DMS114 treated with DMSO at 0.1 percent for 48 hours (cell line): ENCODE results near the gene MAP3K14.
A peak's percentile ranks its signal among the peaks of the same experiment; 100 is the strongest.

Experiments
- DNase-seq: peaks from one replicate; lab custom pipeline; 2025; ENCODE audit not compliant: unreplicated experiment; lab: John Stamatoyannopoulos, UW

MAP3K14 gene

GRCh38 chr17:45238155-45238774 lies 78.6 kb downstream of the MAP3K14 start:
- no peak for DNase-seq

DNA sequence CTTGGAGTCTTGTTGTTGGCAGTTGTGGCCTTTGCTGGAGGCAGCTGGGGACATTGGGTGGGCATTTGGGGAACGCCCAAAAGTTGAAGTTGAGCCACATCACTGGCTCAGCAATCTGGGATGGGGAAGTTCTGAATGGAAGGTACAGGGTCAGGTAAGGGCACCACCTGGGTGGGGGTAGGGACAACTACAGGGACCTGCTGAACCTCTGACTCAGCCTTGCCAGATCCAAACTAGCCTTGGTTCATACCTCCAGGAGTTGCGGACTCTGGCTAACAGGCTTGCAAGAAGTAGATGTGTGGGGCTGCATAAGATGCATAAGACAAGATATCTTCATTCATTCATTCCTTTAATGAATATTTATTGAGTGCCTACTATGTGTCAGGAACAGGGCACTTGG lies 79.1 kb downstream of the MAP3K14 start:
- no peak for DNase-seq

GRCh38 chr17:45236282-45236606 lies 80.6 kb downstream of the MAP3K14 start:
- DNase-seq = no peak

DNA sequence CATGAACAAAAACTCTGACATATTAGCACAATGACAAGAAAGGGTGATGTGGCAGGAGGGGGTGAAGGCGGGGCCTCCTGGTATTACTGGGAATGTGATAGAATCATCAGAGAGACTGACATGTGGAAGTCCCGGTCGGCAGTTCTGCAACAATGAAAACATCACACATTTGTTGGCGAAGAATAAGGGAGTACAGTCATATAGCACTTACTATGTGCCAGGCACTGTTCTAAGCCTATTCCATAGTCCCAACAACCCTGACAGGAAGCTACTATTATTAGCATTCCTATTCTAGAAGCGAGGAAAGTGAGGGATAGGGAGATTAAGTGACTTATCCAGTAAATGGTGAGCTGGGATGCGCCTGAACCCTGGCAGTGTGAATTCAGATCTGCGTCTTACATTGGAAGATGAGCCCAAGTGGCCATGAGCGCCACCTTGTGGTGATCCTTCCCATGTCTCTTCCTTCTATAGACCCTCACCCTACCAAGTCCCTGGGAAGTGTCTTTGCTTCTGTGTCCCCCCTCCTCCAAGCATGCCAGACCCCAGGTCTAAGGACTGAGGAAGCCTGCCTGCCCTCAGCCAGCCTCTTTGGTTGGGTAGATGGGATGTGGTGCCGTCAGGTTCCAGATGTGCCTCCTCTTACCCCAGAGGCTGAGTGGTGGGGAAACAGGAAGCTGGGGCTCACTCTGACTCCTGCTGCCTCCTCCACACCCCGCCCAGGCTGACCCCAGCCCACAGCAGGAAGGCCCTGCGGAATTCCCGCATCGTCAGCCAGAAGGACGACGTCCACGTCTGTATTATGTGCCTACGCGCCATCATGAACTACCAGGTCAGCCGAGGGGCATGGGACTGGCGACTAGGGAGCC lies 81.2 kb downstream of the MAP3K14 start:
- peak; percentile 31 for DNase-seq

GRCh38 chr17:45234641-45235415 lies 82.0 kb downstream of the MAP3K14 start:
- no peak for DNase-seq

- no peak for DNase-seq
These were observed 83.3 kb downstream of the MAP3K14 start for GRCh38 chr17:45233423-45233924.

DNA sequence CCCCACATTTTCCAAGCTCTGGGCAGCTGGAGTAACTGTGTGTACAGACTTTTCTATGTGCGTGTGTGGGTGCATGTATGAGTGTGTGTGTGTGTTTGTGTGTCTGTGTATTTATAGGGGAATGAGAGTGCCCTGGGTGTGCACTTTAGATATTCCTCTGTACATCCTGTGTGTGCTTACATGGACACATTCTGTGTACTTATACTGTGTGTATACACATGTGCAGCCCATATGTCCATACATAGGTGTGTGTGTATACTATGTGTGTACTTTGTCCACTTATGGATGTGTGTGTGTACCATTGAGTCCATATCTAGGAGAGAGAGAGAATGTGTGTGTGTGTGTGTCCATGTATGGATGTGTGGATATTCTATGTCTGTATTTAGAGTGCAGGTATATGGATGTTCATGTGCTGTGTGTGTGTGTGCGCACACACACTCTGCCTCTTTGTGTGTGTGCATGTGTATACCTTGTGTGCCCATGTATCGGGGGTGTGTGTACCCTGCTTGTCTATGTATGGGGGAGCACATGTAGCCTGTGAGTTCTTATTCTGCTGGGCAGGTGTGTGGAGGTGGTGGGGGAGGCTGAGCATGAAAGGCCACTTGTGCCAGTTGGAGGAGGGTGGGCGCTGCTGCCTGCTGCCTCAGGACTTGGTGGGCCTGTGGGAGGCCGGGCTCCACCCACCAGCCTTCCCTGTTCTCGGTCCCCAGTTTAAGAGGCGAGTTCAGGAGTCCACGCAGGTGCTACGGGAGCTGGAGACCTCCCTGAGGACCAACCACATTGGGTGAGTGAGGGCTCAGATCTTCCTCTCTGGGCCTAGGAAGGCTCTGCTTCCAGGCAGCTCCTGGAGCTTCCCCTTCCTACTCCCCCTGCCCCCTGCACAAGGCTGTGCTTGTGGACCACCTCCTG lies 84.1 kb downstream of the MAP3K14 start:
- no peak for DNase-seq

DNA sequence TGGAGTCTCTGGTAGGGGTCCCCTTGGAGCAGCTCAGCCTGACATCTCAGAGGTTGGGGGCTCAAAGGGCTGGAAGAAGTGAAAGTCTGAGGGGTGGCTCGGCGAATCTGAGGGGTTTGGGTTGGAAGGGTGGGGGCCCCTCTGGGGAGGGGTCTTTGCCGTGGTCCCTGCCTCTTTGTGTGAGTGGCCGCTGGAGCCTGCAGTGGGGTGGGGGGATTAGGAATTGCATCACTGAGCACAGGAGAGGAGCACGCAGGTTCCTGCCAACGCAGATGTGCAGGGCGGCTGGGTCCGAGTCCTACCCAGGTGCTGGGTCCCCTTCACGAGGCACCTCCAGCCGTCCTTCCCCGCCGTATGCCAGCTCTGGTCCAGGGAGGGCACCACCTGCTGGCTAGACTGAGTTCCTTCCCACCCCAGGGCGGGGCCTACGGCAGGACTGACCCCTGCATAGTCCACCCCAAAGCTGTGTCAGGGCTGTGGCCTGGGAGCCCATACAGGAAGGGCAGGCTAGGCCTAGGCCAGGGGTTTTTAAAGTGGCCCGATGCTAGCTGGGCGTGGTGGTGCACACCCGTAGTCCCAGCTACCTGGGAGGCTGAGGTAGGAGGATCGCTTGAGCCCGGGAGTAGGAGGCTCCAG lies 85.2 kb downstream of the MAP3K14 start:
- DNase-seq = no peak

DNA sequence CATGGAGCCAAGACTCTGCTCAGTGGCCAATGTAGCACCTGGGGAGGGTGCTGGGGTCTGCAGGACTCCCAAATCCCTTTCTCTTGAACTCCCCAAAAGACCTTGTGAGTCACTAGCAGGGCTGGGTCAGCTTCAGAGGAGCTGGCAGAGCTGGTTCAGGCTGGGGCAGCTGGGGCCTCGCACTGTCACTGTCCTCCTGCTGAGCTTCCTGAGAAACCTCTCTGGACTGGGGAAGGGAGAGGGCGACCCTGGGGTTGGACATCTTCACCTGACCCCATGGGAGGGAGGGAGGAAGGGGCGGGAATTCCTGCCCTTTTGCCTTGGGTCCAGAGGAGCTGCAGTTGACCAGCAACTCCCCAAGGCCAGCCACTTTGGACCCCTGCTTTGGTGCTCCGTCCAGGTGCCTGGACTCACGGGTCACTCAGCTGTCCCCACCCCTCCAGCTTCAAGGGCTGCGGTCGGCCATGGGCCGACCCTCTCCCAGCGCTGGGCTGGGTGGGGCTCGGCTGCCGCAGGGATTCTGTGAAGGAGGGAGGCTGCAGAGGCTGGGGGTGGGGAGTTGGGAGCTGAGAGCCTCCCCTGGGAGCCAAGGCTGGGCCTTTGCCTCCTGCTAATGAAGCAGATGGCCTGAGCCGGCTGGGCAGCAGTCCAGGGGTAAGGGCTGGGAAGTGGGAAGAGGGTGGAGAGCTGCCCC lies 85.9 kb downstream of the MAP3K14 start:
- no peak for DNase-seq

DNA sequence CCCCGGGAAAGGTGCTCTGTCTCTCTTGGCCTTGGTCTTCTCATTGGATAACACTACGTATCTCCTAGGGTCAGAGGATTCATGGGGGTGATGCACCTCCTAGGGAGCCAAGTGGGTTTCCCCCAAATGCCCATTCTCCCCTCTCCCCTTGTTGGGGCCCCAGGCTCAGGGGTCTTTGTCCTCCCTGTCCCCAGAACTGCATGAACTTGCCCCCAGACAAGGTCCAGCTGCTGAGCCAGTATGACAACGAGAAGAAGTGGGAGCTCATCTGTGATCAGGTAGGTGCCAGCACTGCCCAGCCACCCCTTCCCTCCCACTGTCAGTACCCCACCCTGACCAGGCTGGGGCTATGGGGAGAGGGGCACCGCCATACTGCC lies 86.4 kb downstream of the MAP3K14 start:
- no peak for DNase-seq

- DNase-seq = no peak
These were observed 87.0 kb downstream of the MAP3K14 start for GRCh38 chr17:45229681-45230409.

GRCh38 chr17:45228763-45229539 lies 87.9 kb downstream of the MAP3K14 start:
- no peak for DNase-seq

GRCh38 chr17:45227926-45228762 lies 88.7 kb downstream of the MAP3K14 start:
- no peak for DNase-seq

GRCh38 chr17:45227101-45227925 lies 89.5 kb downstream of the MAP3K14 start:
- no peak for DNase-seq

- DNase-seq = no peak
These were observed 90.2 kb downstream of the MAP3K14 start for GRCh38 chr17:45226576-45226975.

GRCh38 chr17:45225964-45226530 lies 90.8 kb downstream of the MAP3K14 start:
- no peak for DNase-seq
